Gastrocnemius medialis (tissue), 4 donors: ENCODE results near the gene ALDH4A1.

Source experiments
- CTCF ChIP-seq, 5 experiments: fragments of 450-650 bp in 3 of 5; fragments of 200-600 bp in 2 of 5; sonication (generic) in 2 of 5; IDR thresholded peaks in 4 of 5; conservative IDR thresholded peaks in 1 of 5; 1 replicate in 4 of 5; 2 replicates in 1 of 5; pipeline ENCODE4 v1.5.1; 2016 to 2019; ENCODE audit warnings: antibody characterized with exemption in 5 of 5, mild to moderate bottlenecking in 3 of 5, moderate library complexity in 3 of 5
- POLR2A ChIP-seq, 2 donors: fragments of 450-650 bp; IDR thresholded peaks; one replicate each; pipeline ENCODE4 v1.6.1; 2017; ENCODE audit warnings: antibody characterized with exemption in 2 of 2, mild to moderate bottlenecking in 2 of 2, moderate library complexity in 2 of 2

GRCh38 chr1:18886003-18886335 lies 16.4 kb downstream of the ALDH4A1 start:
- TF ChIP-seq POLR2A (IDR thresholded peaks at IDR 0.05) (no peak), CTCF (IDR thresholded peaks at IDR 0.05 in 4 of 5, conservative IDR thresholded peaks at IDR 0.05 in 1 of 5) (no peak)
